ENCODE measurements around the gene TMEM250.

Gene TMEM250

GRCh38 chr9:136075134-136075841, 43.4 kb downstream of the TMEM250 start:
- H3K4me3 ChIP-seq (replicated peaks; ENCODE audit: low read depth, low read length), result no peak overlapping the region
- no peak for DNase-seq (ENCODE audit: low read depth)
- TF ChIP-seq CTCF (IDR thresholded peaks at IDR 0.05; ENCODE audit: low read length, missing control alignments), result no peak

- no peak for TF ChIP-seq CTCF (IDR thresholded peaks at IDR 0.05; ENCODE audit: low read length, missing control alignments)
- H3K4me3 ChIP-seq (replicated peaks; ENCODE audit: low read depth, low read length), result no peak overlapping the region
- no peak for DNase-seq (ENCODE audit: low read depth)
These were observed 44.0 kb downstream of the TMEM250 start for GRCh38 chr9:136074706-136075105.

Measured in fibroblast of pulmonary artery (primary cell).